K562 (cell line): ENCODE data around the gene RTP5. TPM values are rescaled to one million over a fixed set of nuclear protein-coding genes. Genes with fewer than 3 reads are reported as not detected.
A peak's percentile ranks its signal among the peaks of the same experiment; 100 is the strongest.
"Not testable (repeated sequence)": the region's sequence is repeated elsewhere in the genome, so short reads cannot be mapped to it uniquely, and the experiment has no call there.

Experiments
- ATAC-seq: fragments of 200-7000 bp; cut with Tn5 transposase; 3 replicates; pipeline ENCODE4 v1.9.1; 2020; ENCODE audit warnings: moderate library complexity
- BruUV-seq: library from RNA; stranded (reverse); fragments of 400-500 nt; replicated peaks from 2 replicates; lab custom pipeline; 2021; lab: Mats Ljungman, UMichigan
- CTCF ChIA-PET: fragments of 300-600 bp; formaldehyde crosslinking; extraction: SDS; loops from one replicate; lab custom pipeline; 2021; ENCODE audit warnings: low intra/inter-chr PET ratio; lab: Yijun Ruan, JAX
- POLR2A ChIA-PET: fragments of 300-600, 350-650 bp; sonication (Branson Sonifier 250); formaldehyde crosslinking; extraction: SDS; loops from one replicate; lab custom pipeline; 2021; ENCODE audit warnings: antibody characterized with exemption, inconsistent platforms; lab: Yijun Ruan, JAX
- DNase-seq, 4 experiments: peaks; one replicate each; pipeline versions ENCODE4 v3.0.0 to v3.0.0-alpha.2; 2011 to 2018; ENCODE audit warnings: low spot score in 3 of 4, mixed read lengths in 3 of 4; ENCODE audit errors: extremely low read depth in 1 of 4
- FAIRE-seq: peaks from 2 replicates; lab custom pipeline; 2011; peaks lifted over from hg19 to GRCh38; lab: Jason Lieb, UNC
- H2AFZ ChIP-seq: 2 replicates; pipeline ENCODE4 v1.6.0; 2011; ENCODE audit warnings: low read depth, low read length, control low read depth, inconsistent platforms
- H3K27ac ChIP-seq: fragments of 200-600 bp; 3 replicates; pipeline ENCODE4 v1.8.0; 2011; ENCODE audit warnings: low read depth, mild to moderate bottlenecking, control low read depth, inconsistent platforms, low read length, moderate library complexity, mixed read lengths; ENCODE audit errors: extremely low read depth
- H3K27me3 ChIP-seq, 2 experiments: fragments of 300-600 bp in 1 of 2; 2 replicates in 1 of 2; 3 replicates in 1 of 2; pipeline versions ENCODE4 v1.6.0 to v1.8.0; 2011; ENCODE audit warnings: inconsistent platforms in 2 of 2, low read length in 2 of 2, mild to moderate bottlenecking in 1 of 2, mixed read lengths in 1 of 2, moderate library complexity in 1 of 2; ENCODE audit not compliant: control insufficient read depth in 2 of 2, insufficient read depth in 2 of 2
- H3K36me3 ChIP-seq: fragments of 300-600 bp; 3 replicates; pipeline ENCODE4 v1.8.0; 2011; ENCODE audit warnings: mild to moderate bottlenecking, low read length, inconsistent platforms; ENCODE audit not compliant: control insufficient read depth, insufficient read depth
- H3K4me1 ChIP-seq, 2 experiments: fragments of 200-600 bp in 1 of 2; replicated peaks in 1 of 2; 2 replicates in 1 of 2; 3 replicates in 1 of 2; pipeline versions ENCODE4 v1.5.1 to v1.8.0; 2011; ENCODE audit warnings: inconsistent platforms in 2 of 2, low read length in 2 of 2, mild to moderate bottlenecking in 1 of 2, mixed read lengths in 1 of 2, moderate library complexity in 1 of 2; ENCODE audit not compliant: control insufficient read depth in 2 of 2, insufficient read depth in 2 of 2
- H3K4me2 ChIP-seq: 2 replicates; pipeline ENCODE4 v1.6.1; 2011; ENCODE audit warnings: low read length, control low read depth, inconsistent platforms, mixed read lengths; ENCODE audit not compliant: insufficient read depth
- H3K4me3 ChIP-seq: fragments of 200-600 bp; sonication (generic), shearing (Covaris generic); 2 replicates; pipeline ENCODE4 v1.5.1; 2016; ENCODE audit warnings: control low read depth, inconsistent platforms
- H3K79me2 ChIP-seq: fragments of 200-600 bp; 3 replicates; pipeline ENCODE4 v1.8.0; 2011; ENCODE audit warnings: low read length, inconsistent platforms; ENCODE audit not compliant: control insufficient read depth, insufficient read depth
- H3K9ac ChIP-seq, 2 experiments: 2 replicates each; pipeline versions ENCODE4 v1.6.0 to v1.6.1; 2011; ENCODE audit warnings: low read depth in 2 of 2, low read length in 2 of 2, control low read depth in 1 of 2, inconsistent platforms in 1 of 2, mild to moderate bottlenecking in 1 of 2, mixed read lengths in 1 of 2; ENCODE audit not compliant: insufficient read depth in 1 of 2
- H3K9me1 ChIP-seq: one replicate; pipeline ENCODE4 v1.6.0; 2011; ENCODE audit warnings: inconsistent platforms, mild to moderate bottlenecking, low read length, moderate library complexity; ENCODE audit not compliant: control insufficient read depth, insufficient read depth
- H3K9me3 ChIP-seq: replicated peaks from 2 replicates; pipeline ENCODE4 v1.5.1; 2011; ENCODE audit warnings: low read depth, low read length, inconsistent platforms; ENCODE audit not compliant: control insufficient read depth, insufficient read depth
- H4K20me1 ChIP-seq: replicated peaks from 2 replicates; pipeline ENCODE4 v1.6.1; 2011; ENCODE audit warnings: low read length, inconsistent platforms, mixed read lengths; ENCODE audit not compliant: control insufficient read depth, insufficient read depth
- CREB1 ChIP-seq, 2 experiments: sonication (generic) in 1 of 2; formaldehyde crosslinking in 1 of 2; IDR thresholded peaks; 2 replicates each; pipeline versions ENCODE4 v1.6.1 to v1.8.0; 2012 to 2022; ENCODE audit warnings: inconsistent platforms in 1 of 2, mild to moderate bottlenecking in 1 of 2, missing genetic modification reagents in 1 of 2, moderate library complexity in 1 of 2
- CREB3L1 ChIP-seq: fragments of 450-650 bp; IDR thresholded peaks from 2 replicates; pipeline ENCODE4 v1.6.1; 2014; ENCODE audit warnings: low read depth, mild to moderate bottlenecking, moderate library complexity, borderline replicate concordance
- FOXP1 ChIP-seq: sonication (generic); formaldehyde crosslinking; IDR thresholded peaks from 2 replicates; pipeline ENCODE4 v1.8.0; 2022; ENCODE audit warnings: mild to moderate bottlenecking, missing genetic modification reagents
- MBD1 ChIP-seq: fragments of 250-450 bp; sonication (Bioruptor Pico); IDR thresholded peaks from 2 replicates; pipeline ENCODE4 v1.8.0; 2022; ENCODE audit warnings: inconsistent platforms
- MEIS2 ChIP-seq: fragments of 450-650 bp; IDR thresholded peaks from 2 replicates; pipeline ENCODE4 v1.6.1; 2014; ENCODE audit warnings: mild to moderate bottlenecking; ENCODE audit not compliant: partially characterized antibody
- TOE1 ChIP-seq, 2 experiments: fragments of 450-650 bp in 1 of 2; sonication (generic) in 1 of 2; formaldehyde crosslinking in 1 of 2; IDR thresholded peaks; 2 replicates each; pipeline versions ENCODE4 v1.7.1 to v1.8.0; 2016 to 2022; ENCODE audit warnings: borderline replicate concordance in 2 of 2, mild to moderate bottlenecking in 2 of 2, antibody characterized with exemption in 1 of 2, inconsistent platforms in 1 of 2, low read depth in 1 of 2, missing genetic modification reagents in 1 of 2, moderate library complexity in 1 of 2
- WGBS: fragments of 100-300 bp; shearing (Covaris generic); methylation state at CpG from one replicate; pipeline ENCODE4 v1.1.6; 2016; ENCODE audit warnings: low coverage, mixed read lengths; ENCODE audit not compliant: insufficient coverage; ENCODE audit errors: missing lambda C conversion rate; 5-methylcytosine and 5-hydroxymethylcytosine counted together
- in situ Hi-C: fragments of 300-500 bp; cut with MboI; formaldehyde crosslinking; loops from 4 replicates; pipeline ENCODE4 v1.15.0; 2018; ENCODE audit warnings: inconsistent platforms, mixed read lengths
- intact Hi-C: fragments of 100-400 bp; cut with micrococcal nuclease; formaldehyde crosslinking; loops from 2 replicates; pipeline ENCODE4 v1.14.2; 2022
- polyA plus RNA-seq, 8 experiments: library from polyadenylated mRNA; depleted of rRNA in 4 of 8; stranded (reverse) in 5 of 8; unstranded in 3 of 8; fragments of >200 nt; fragmentation: Nextera tagmentation in 2 of 8; fragmentation: Illumina TruSeq in 1 of 8; extraction: Ambion mirVana in 2 of 8; extraction: Trizol in 1 of 8; gene quantifications; 2 replicates each; pipeline versions ENCODE4 v1.2.1 to v1.2.3, GENCODE V29; 2011 to 2014; ENCODE audit warnings: inconsistent platforms in 1 of 8, missing spikeins in 1 of 8
- total RNA-seq, 7 experiments: library from RNA; depleted of rRNA in 6 of 7; stranded (reverse); fragments of >200 nt in 6 of 7; fragmentation: Illumina TruSeq in 2 of 7; extraction: Trizol in 2 of 7; gene quantifications; 2 replicates each; pipeline versions ENCODE4 v1.2.1 to v1.2.3, GENCODE V29; 2011 to 2021; ENCODE audit warnings: low replicate concordance in 1 of 7
- TF ChIP-seq, protein P1 (sequence below): sonication (generic); formaldehyde crosslinking; IDR thresholded peaks from 2 replicates; pipeline ENCODE4 v1.9.0; 2022; ENCODE audit warnings: mild to moderate bottlenecking, missing genetic modification reagents
- TF ChIP-seq, protein P2 (sequence below), 2 experiments: fragments of 450-650 bp; conservative IDR thresholded peaks; 2 replicates each; pipeline ENCODE4 v1.6.1; 2017; ENCODE audit warnings: mild to moderate bottlenecking in 2 of 2, moderate library complexity in 2 of 2

Gene RTP5
- total and polyA plus RNA-seq, 9 of the 15 experiments (the other 6 are each of a cell fraction or from before 2014, with no cell fraction given) = not detected

- H3K27ac ChIP-seq = 0 out of 3 replicates have a peak overlapping the region, but pooled peaks have one; percentile 26
- peak overlapping the region; percentile 51 for H3K4me2 ChIP-seq
- WGBS = 20% methylated on average over 21 of the region's 45 CpGs
- H3K4me3 ChIP-seq; CTCF ChIA-PET; FAIRE-seq; H3K79me2 ChIP-seq; BruUV-seq; H3K27me3 ChIP-seq; in situ Hi-C loops; H3K9me1 ChIP-seq; H3K36me3 ChIP-seq; H4K20me1 ChIP-seq; POLR2A ChIA-PET; H3K9me3 ChIP-seq; intact Hi-C loops; TF ChIP-seq TOE1 (IDR thresholded peaks at IDR 0.05; ENCODE audit: borderline replicate concordance); CREB1 (IDR thresholded peaks at IDR 0.05): not testable (repeated sequence)
- peaks cover 8 to 35% of the 10 kb centered on the region in 2 experiments; a peak in 4 of 5 replicates for H3K4me1 ChIP-seq
- DNase-seq = peak; percentile 49 to 63 (median 54)
- peak overlapping the region; percentile 90 for H2AFZ ChIP-seq
- peak overlapping the region in 1 of 2 experiments; percentile 52; a peak in 1 of 4 replicates for H3K9ac ChIP-seq
- ATAC-seq = peak; percentile 39; the same call in 1 of the 3 replicates
- TF ChIP-seq CREB3L1 (peak; percentile 68; the same call in 1 of the 2 replicates), TOE1 (CRISPR knock-in tag; IDR thresholded peaks at IDR 0.05; ENCODE audit: borderline replicate concordance, low read depth) (peak; percentile 65; the same call in 1 of the 2 replicates), CREB1 (CRISPR knock-in tag; IDR thresholded peaks at IDR 0.05) (0 out of 2 replicates have a peak, but pooled peaks have one; percentile 35), MEIS2 (peak; percentile 21), MBD1 (CRISPR knock-in tag) (peak; percentile 93), FOXP1 (CRISPR knock-in tag) (peak; percentile 64; the same call in 1 of the 2 replicates)
- TF ChIP-seq, protein P1, sequence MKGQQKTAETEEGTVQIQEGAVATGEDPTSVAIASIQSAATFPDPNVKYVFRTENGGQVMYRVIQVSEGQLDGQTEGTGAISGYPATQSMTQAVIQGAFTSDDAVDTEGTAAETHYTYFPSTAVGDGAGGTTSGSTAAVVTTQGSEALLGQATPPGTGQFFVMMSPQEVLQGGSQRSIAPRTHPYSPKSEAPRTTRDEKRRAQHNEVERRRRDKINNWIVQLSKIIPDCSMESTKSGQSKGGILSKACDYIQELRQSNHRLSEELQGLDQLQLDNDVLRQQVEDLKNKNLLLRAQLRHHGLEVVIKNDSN = peak; percentile 75
- TF ChIP-seq, protein P2, sequence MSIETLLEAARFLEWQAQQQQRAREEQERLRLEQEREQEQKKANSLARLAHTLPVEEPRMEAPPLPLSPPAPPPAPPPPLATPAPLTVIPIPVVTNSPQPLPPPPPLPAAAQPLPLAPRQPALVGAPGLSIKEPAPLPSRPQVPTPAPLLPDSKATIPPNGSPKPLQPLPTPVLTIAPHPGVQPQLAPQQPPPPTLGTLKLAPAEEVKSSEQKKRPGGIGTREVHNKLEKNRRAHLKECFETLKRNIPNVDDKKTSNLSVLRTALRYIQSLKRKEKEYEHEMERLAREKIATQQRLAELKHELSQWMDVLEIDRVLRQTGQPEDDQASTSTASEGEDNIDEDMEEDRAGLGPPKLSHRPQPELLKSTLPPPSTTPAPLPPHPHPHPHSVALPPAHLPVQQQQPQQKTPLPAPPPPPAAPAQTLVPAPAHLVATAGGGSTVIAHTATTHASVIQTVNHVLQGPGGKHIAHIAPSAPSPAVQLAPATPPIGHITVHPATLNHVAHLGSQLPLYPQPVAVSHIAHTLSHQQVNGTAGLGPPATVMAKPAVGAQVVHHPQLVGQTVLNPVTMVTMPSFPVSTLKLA (conservative IDR thresholded peaks at IDR 0.05) = peak; percentile 70 to 73
Observed at GRCh38 chr2:241823531-241824437, 45.7 kb upstream of the RTP5 start.
